Measurements from ENCODE around the gene TWF2. TPM values are rescaled to one million over a fixed set of nuclear protein-coding genes. Genes with fewer than 3 reads are reported as not detected.

Gene TWF2
- total and polyA plus RNA-seq, 2 of the 13 experiments (the other 11 are each of a cell fraction or from before 2014, with no cell fraction given): 45.5 to 108 TPM

- TF ChIP-seq, protein P1, sequence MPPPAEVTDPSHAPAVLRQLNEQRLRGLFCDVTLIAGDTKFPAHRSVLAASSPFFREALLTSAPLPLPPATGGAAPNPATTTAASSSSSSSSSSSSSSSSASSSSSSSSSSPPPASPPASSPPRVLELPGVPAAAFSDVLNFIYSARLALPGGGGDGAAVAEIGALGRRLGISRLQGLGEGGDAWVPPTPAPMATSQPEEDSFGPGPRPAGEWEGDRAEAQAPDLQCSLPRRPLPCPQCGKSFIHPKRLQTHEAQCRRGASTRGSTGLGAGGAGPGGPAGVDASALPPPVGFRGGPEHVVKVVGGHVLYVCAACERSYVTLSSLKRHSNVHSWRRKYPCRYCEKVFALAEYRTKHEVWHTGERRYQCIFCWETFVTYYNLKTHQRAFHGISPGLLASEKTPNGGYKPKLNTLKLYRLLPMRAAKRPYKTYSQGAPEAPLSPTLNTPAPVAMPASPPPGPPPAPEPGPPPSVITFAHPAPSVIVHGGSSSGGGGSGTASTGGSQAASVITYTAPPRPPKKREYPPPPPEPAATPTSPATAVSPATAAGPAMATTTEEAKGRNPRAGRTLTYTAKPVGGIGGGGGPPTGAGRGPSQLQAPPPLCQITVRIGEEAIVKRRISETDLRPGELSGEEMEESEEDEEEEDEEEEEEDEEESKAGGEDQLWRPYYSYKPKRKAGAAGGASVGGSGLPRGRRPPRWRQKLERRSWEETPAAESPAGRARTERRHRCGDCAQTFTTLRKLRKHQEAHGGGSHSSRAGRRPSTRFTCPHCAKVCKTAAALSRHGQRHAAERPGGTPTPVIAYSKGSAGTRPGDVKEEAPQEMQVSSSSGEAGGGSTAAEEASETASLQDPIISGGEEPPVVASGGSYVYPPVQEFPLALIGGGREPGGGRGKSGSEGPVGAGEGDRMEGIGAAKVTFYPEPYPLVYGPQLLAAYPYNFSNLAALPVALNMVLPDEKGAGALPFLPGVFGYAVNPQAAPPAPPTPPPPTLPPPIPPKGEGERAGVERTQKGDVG (CRISPR knock-in tag; IDR thresholded peaks at IDR 0.05; ENCODE audit: borderline replicate concordance): no peak
- TF ChIP-seq ZBTB38 (CRISPR knock-in tag; IDR thresholded peaks at IDR 0.05): peak; percentile 48; the same call in 1 of the 2 replicates
- no peak for TF ChIP-seq ZNF205 (CRISPR knock-in tag; IDR thresholded peaks at IDR 0.05)
Observed at GRCh38 chr3:52222319-52223221, 16.4 kb downstream of the TWF2 start (continued).

DNA sequence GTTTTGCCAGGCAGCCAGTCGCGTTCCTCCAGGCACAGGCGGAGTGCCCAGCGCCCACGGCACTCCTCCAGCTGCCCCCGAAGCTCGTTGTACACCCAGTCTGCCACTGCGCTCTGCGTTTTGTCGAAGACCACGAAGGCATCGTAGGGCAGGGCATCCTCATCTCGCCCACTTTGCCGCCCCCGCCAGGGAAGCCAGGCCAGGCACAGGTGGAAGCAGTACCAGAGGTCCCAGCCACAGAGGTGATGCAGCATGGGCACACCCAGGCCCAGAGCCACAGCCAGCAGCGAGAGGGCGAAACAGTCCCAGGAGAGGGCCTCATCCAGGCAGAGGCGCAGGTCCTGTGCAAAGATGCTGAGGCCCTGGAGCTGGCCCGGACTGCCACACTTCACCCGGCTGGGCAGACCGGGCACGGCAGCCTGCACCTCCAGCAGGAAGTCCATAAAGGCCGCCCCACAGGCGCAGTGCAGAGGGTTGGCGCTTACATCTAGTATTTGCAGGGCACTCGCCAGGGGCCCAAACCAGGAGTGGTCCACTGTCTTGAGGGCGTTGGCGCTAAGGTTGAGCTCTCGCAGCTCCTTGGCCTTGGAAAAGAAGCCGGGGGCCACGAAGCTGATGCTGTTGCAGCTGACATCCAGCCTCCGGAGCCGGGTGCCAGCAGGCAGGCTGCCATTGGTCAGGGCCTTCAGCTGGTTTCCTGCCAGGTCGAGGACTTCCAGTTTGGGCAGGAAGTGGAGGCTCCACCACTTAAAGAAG, 17.2 kb downstream of the TWF2 start:
- ATAC-seq (no peak), FAIRE-seq (no peak), DNase-seq (ENCODE audit: low spot score) (no peak)
- ChIA-PET POLR2A (interaction anchor here (1.5 to 2.7 kb wide), 2 partner anchors 16 to 67 kb away, joined by 3 to 12 read pairs; partner anchors contain the start of gene POC1A), CTCF (ENCODE audit: low intra/inter-chr PET ratio, low total read pairs) (interaction anchor here (2.6 kb wide), 1 partner anchor 118 kb away, joined by 15 read pairs; no protein-coding TSS in a partner anchor)
- in situ Hi-C loops (cut with HindIII; ENCODE audit: extremely low pct_ligation_motif_present, low pct_unique_long_range_greater_than_20kb): no loop called here
- Histone ChIP-seq H3K4me3 (replicated peaks in 1 of 3; ENCODE audit: insufficient read depth in 1 of 3, low read depth in 2 of 3, low read length in 3 of 3) (no peak overlapping the region), H3K9ac (ENCODE audit: insufficient read depth, low read depth, low read length) (no peak overlapping the region), H3K27ac (ENCODE audit: extremely low read length, insufficient read depth, low read length) (no peak overlapping the region), H3K4me2 (ENCODE audit: low read depth, low read length) (no peak overlapping the region), H3K9me3 (ENCODE audit: low read length) (no peaks in the 10 kb centered on the region), H3K4me1 (ENCODE audit: insufficient read depth, low read length) (peaks cover 46% of the 10 kb centered on the region), H3K79me2 (ENCODE audit: insufficient read depth, low read length) (no peaks in the 10 kb centered on the region), H3K36me3 (replicated peaks in 1 of 2; ENCODE audit: control insufficient read depth in 1 of 2, insufficient read depth in 2 of 2, low read length in 2 of 2) (no peaks in the 10 kb centered on the region), H3K27me3 (ENCODE audit: control insufficient read depth in 1 of 2, insufficient read depth in 2 of 2, low read length in 2 of 2) (peaks cover 1 to 12% of the 10 kb centered on the region in 2 experiments; a peak in 4 of 5 replicates), H2AFZ (ENCODE audit: low read length) (no peak overlapping the region), H4K20me1 (ENCODE audit: insufficient read depth, low read length) (no peaks in the 10 kb centered on the region)
- no TSS peak for BruUV-seq (replicated peaks)
- intact Hi-C loops (cut with micrococcal nuclease; ENCODE audit: unreplicated experiment): loop anchor here (2.0 to 5.0 kb wide), 2 partner anchors 69 to 116 kb away; no protein-coding TSS in a partner anchor
- 89% methylated on average over 8 of the region's 34 CpGs for WGBS (ENCODE audit: low lambda C conversion rate)
- TF ChIP-seq ZFP91 (CRISPR knock-in tag; IDR thresholded peaks at IDR 0.05; ENCODE audit: borderline replicate concordance) (0 out of 2 replicates have a peak, but pooled peaks have one; percentile 21), HNRNPL (IDR thresholded peaks at IDR 0.05; ENCODE audit: low read depth, low read length) (0 out of 2 replicates have a peak, but pooled peaks have one; percentile 29), ZNF292 (CRISPR knock-in tag; IDR thresholded peaks at IDR 0.05; ENCODE audit: borderline replicate concordance, low read depth) (no peak)
